Spleen (tissue), 11 donors: ENCODE measurements around the gene ARIH2. TPM values are rescaled to one million over a fixed set of nuclear protein-coding genes. Genes with fewer than 3 reads are reported as not detected.

ENCODE experiments used
- DNase-seq: peaks from one replicate; pipeline ENCODE4 v3.0.0-alpha.2; 2020
- H3K27ac ChIP-seq, 8 donors: fragments of 200-600 bp; sonication (generic) in 7 of 8; 1 replicate in 4 of 8; 2 replicates in 4 of 8; pipeline versions ENCODE4 v1.5.0 to v1.8.0; 2016 to 2021; ENCODE audit warnings: inconsistent platforms in 4 of 8, mild to moderate bottlenecking in 4 of 8, moderate library complexity in 1 of 8
- H3K27me3 ChIP-seq, 7 donors: fragments of 200-600 bp; sonication (generic) in 6 of 7; replicated peaks in 1 of 7; 1 replicate in 4 of 7; 2 replicates in 3 of 7; pipeline versions ENCODE4 v1.5.0 to v1.8.0; 2016 to 2021; ENCODE audit warnings: inconsistent platforms in 3 of 7, mild to moderate bottlenecking in 1 of 7
- H3K36me3 ChIP-seq, 6 donors: fragments of 200-600 bp; sonication (generic) in 5 of 6; 1 replicate in 4 of 6; 2 replicates in 2 of 6; pipeline versions ENCODE4 v1.5.0 to v1.8.0; 2016 to 2021; ENCODE audit warnings: inconsistent platforms in 2 of 6
- H3K4me1 ChIP-seq, 6 donors: fragments of 200-600 bp; sonication (generic) in 5 of 6; 1 replicate in 3 of 6; 2 replicates in 3 of 6; pipeline versions ENCODE4 v1.5.0 to v1.8.0; 2016 to 2021; ENCODE audit warnings: inconsistent platforms in 3 of 6
- H3K4me3 ChIP-seq, 8 donors: fragments of 200-600 bp; sonication (generic) in 7 of 8; 1 replicate in 4 of 8; 2 replicates in 4 of 8; pipeline versions ENCODE4 v1.5.0 to v1.8.0; 2016 to 2021; ENCODE audit warnings: inconsistent platforms in 4 of 8, mild to moderate bottlenecking in 4 of 8, moderate library complexity in 2 of 8
- H3K9me3 ChIP-seq, 8 donors: fragments of 200-600 bp; sonication (generic) in 7 of 8; 1 replicate in 4 of 8; 2 replicates in 4 of 8; pipeline versions ENCODE4 v1.5.0 to v1.8.0; 2016 to 2021; ENCODE audit warnings: inconsistent platforms in 4 of 8
- CTCF ChIP-seq, 11 experiments: fragments of 200-600 bp in 7 of 11; fragments of 450-650 bp in 4 of 11; sonication (generic) in 4 of 11; IDR thresholded peaks in 8 of 11; conservative IDR thresholded peaks in 3 of 11; 1 replicate in 7 of 11; 2 replicates in 4 of 11; pipeline versions ENCODE4 v1.4.0 to v1.8.0; 2016 to 2021; ENCODE audit warnings: antibody characterized with exemption in 11 of 11, inconsistent platforms in 4 of 11, mild to moderate bottlenecking in 1 of 11
- POLR2A ChIP-seq, 3 donors: fragments of 450-650 bp; IDR thresholded peaks; one replicate each; pipeline ENCODE4 v1.5.1; 2017; ENCODE audit warnings: antibody characterized with exemption in 3 of 3, mild to moderate bottlenecking in 1 of 3
- POLR2AphosphoS5 ChIP-seq, 3 donors: sonication (generic); formaldehyde crosslinking; IDR thresholded peaks; one replicate each; pipeline ENCODE4 v1.5.1; 2017; ENCODE audit warnings: antibody characterized with exemption in 3 of 3
- WGBS, 5 donors: extraction: QIAGEN DNeasy Blood & Tissue Kit in 3 of 5; methylation state at CpG; one replicate each; pipeline versions ENCODE4 v1.1.5 to v1.1.7; 2013 to 2018; 5-methylcytosine and 5-hydroxymethylcytosine counted together
- intact Hi-C: fragments of 100-400 bp; cut with DNase I; formaldehyde crosslinking; loops from one replicate; pipeline ENCODE4 v1.15.0; 2023; ENCODE audit warnings: low total_unique reads
- polyA plus RNA-seq, 3 donors: library from polyadenylated mRNA; stranded (reverse); fragments of 200-250 nt; gene quantifications; one replicate each; pipeline ENCODE4 v1.2.1, GENCODE V29; 2013
- total RNA-seq, 7 donors: library from RNA; depleted of rRNA in 3 of 7; stranded (reverse); fragments of >200 nt in 3 of 7; fragmentation: NEBNext Ultra II Directional in 4 of 7; extraction: Animal tissue kit (Norgen Biotek cat#: 25700) in 4 of 7; gene quantifications; one replicate each; pipeline versions ENCODE4 v1.1.0 to v1.2.1, GENCODE V29; 2016 to 2021
- donor health status: healthy with polysubstance abuse.
- donor health status: DM: no; HTN: no; CAD: no; lungs with moderate emphysema.
- donor health status: DM: no; HTN: no; CAD: no.
- donor health status: Bipolar disorder and iron deficiency.
- donor health status: healthy.
- donor health status: DM: no; HTN: no; CAD: no.
- donor health status: DM: yes; HTN: yes; CAD: no.

ARIH2 gene
- total and polyA plus RNA-seq, 10 donors: 25.2 to 112 (median 94.5) TPM

DNA sequence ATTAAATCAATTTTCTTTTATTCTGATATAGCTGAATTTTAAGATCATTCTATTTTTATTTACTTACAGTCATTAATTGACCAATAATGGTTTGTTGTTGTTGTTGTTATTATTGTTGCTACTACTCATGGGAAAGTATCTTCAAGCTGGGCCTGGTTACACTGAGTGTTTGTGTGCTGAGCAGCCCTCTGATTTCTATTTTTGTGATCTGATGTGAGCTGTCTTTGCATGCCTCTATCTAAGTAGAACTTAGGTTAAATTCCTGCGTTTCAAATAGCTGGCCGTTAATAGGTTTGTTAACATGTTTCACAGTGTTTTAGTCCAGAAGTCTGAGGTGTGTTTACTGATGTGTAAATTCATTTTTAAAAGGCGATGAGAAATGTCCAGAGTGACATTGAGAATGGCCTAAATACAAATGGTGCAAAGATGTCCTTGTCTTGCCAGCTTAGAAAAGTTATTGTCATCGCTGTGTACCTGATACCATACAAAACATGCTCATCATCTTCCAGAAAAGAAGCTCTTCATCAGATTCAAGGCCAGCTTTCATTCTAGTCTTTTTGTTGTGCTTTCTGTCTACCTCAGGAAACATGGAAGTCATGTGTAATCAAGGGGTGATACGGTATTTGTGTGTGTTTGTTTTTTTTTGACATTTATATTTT is 15.8 kb downstream of the ARIH2 start:
- no peak for DNase-seq
- no peak overlapping the region for H3K27ac ChIP-seq
- TF ChIP-seq POLR2AphosphoS5 (IDR thresholded peaks at IDR 0.05) (no peak), CTCF (IDR thresholded peaks at IDR 0.05 in 8 of 11, conservative IDR thresholded peaks at IDR 0.05 in 3 of 11) (no peak), POLR2A (IDR thresholded peaks at IDR 0.05) (no peak)

GRCh38 chr3:48935530-48935929 is 16.9 kb downstream of the ARIH2 start:
- no peak for TF ChIP-seq CTCF (IDR thresholded peaks at IDR 0.05 in 8 of 11, conservative IDR thresholded peaks at IDR 0.05 in 3 of 11)
- no peak for TF ChIP-seq POLR2A (IDR thresholded peaks at IDR 0.05)
- TF ChIP-seq POLR2AphosphoS5 (IDR thresholded peaks at IDR 0.05): peak in 1 of 3 donors; percentile 38
- Histone ChIP-seq H3K4me3 (no peak overlapping the region), H3K27me3 (no peaks in the 10 kb centered on the region), H3K27ac (peak overlapping the region in 3 of 8 donors; percentile 32 to 43 (median 36)), H3K36me3 (peaks cover 0 to 76% (median 14%) of the 10 kb centered on the region in 6 donors), H3K9me3 (no peaks in the 10 kb centered on the region), H3K4me1 (peaks cover 2 to 59% (median 28%) of the 10 kb centered on the region in 6 donors)
- 69 to 78% (median 76%) methylated on average over 4 of the region's 4 CpGs for WGBS, 5 donors
- no peak for DNase-seq
- intact Hi-C loops: no loop called here

More for the DNA sequence above, 15.8 kb downstream of the ARIH2 start:
- no peaks in the 10 kb centered on the region for H3K27me3 ChIP-seq
- peaks cover 10 to 70% (median 39%) of the 10 kb centered on the region in 6 donors for H3K4me1 ChIP-seq
- no peak overlapping the region for H3K4me3 ChIP-seq
- intact Hi-C loops: no loop called here
- H3K36me3 ChIP-seq: peaks cover 0 to 87% (median 14%) of the 10 kb centered on the region in 6 donors
- H3K9me3 ChIP-seq: no peaks in the 10 kb centered on the region
- WGBS, 5 donors: 92 to 98% (median 95%) methylated on average over 5 of the region's 5 CpGs

DNA sequence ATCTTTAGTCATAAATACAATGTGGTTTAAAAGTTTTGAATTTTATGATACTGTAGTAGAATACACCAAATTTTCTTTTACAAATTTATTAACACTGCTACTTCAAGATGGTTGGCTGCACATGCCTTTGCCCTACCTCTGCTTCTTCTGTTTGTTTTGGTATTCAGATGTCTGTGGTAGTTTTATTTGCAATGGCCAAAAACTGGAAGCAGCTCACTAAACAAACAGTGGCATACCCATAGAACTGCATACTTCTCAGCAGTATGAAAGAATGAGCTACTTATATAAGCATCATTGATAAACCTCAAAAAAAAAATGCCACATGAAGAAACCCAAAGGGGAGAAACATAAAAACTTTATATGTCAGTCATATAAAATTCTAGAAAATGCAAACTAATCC is 19.5 kb downstream of the ARIH2 start:
- Histone ChIP-seq H3K4me1 (peaks cover 0 to 35% (median 9%) of the 10 kb centered on the region in 6 donors), H3K9me3 (no peaks in the 10 kb centered on the region), H3K36me3 (peaks cover 0 to 59% (median 14%) of the 10 kb centered on the region in 6 donors), H3K27me3 (no peaks in the 10 kb centered on the region), H3K27ac (no peak overlapping the region), H3K4me3 (no peak overlapping the region)
- intact Hi-C loops: no loop called here
- TF ChIP-seq POLR2AphosphoS5 (IDR thresholded peaks at IDR 0.05): no peak
- no peak for TF ChIP-seq POLR2A (IDR thresholded peaks at IDR 0.05)
- TF ChIP-seq CTCF (IDR thresholded peaks at IDR 0.05 in 8 of 11, conservative IDR thresholded peaks at IDR 0.05 in 3 of 11): no peak
- DNase-seq: no peak

- H3K36me3 ChIP-seq: peaks cover 0 to 59% (median 11%) of the 10 kb centered on the region in 6 donors
- no peaks in the 10 kb centered on the region for H3K9me3 ChIP-seq
- intact Hi-C loops: no loop called here
- no peak overlapping the region for H3K27ac ChIP-seq
- no peak for DNase-seq
- H3K4me1 ChIP-seq: peaks cover 0 to 35% (median 9%) of the 10 kb centered on the region in 6 donors
- 97 to 98% (median 97%) methylated on average over 3 of the region's 3 CpGs for WGBS, 5 donors
- no peak overlapping the region for H3K4me3 ChIP-seq
- no peaks in the 10 kb centered on the region for H3K27me3 ChIP-seq
- TF ChIP-seq POLR2A (IDR thresholded peaks at IDR 0.05): no peak
- no peak for TF ChIP-seq POLR2AphosphoS5 (IDR thresholded peaks at IDR 0.05)
- no peak for TF ChIP-seq CTCF (IDR thresholded peaks at IDR 0.05 in 8 of 11, conservative IDR thresholded peaks at IDR 0.05 in 3 of 11)
These were observed 20.0 kb downstream of the ARIH2 start for GRCh38 chr3:48938689-48939088.
